Left forelimb (tissue), 1 donor: Measurements from ENCODE around the gene TBX18.
A peak's percentile ranks its signal among the peaks of the same experiment; 100 is the strongest.

Experiments used
- DNase-seq: peaks from one replicate; pipeline ENCODE4 v3.0.0-alpha.2; 2018; ENCODE audit warnings: low spot score

TBX18 gene

GRCh38 chr6:84772428-84773132 lies 8.2 kb upstream of the TBX18 start:
- DNase-seq = peak; percentile 75

- DNase-seq = no peak
These were observed 7.5 kb upstream of the TBX18 start for GRCh38 chr6:84771756-84772356.

DNA sequence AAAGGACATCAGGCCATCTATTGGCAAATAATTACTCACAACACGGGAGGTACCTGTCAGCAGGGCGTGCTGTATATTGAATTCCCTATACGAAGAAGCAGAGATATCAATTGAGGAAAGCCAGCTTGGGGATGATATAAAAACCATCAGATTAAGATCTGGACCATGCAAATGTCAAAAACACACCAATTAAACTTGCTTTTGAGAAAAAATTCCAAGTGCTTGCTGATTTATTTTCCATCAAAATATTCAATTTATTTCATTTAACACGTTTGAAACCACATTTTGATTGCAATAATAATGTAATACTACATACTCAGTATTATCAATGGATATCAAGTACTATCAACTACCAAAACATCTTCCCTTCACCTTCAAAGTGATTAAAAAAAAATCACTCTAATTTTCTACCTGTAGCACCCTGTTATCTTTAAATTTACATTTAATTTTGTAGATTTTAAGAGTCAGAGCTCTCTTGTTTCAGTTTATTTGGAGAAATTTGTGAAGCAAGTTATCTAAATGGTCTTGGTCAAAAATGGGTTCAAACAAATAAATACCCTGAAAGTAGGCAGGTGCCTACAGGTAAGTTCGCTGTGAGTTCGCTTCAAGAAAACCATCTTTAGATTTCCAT lies 6.8 kb upstream of the TBX18 start:
- no peak for DNase-seq

DNA sequence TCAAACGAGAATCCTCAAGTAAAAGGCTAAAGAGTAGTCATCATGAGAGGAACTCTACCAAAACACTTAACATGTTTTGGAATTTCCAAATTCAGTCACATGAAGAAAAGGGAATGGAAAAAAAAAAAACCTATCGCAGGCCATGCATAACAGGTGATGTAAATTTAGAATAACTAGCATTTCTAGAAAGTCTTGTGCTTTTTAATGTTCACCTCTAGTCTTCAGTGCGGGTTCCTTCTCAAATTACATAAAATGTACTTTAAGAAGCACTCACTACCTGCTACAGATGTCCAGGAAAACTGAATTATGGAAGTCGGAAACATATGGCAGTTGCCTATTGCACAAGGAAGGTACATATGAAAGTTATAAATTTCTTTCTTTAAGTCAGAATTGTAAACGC lies 6.1 kb upstream of the TBX18 start:
- DNase-seq = no peak

GRCh38 chr6:84769306-84769705 lies 4.9 kb upstream of the TBX18 start:
- DNase-seq = no peak

DNA sequence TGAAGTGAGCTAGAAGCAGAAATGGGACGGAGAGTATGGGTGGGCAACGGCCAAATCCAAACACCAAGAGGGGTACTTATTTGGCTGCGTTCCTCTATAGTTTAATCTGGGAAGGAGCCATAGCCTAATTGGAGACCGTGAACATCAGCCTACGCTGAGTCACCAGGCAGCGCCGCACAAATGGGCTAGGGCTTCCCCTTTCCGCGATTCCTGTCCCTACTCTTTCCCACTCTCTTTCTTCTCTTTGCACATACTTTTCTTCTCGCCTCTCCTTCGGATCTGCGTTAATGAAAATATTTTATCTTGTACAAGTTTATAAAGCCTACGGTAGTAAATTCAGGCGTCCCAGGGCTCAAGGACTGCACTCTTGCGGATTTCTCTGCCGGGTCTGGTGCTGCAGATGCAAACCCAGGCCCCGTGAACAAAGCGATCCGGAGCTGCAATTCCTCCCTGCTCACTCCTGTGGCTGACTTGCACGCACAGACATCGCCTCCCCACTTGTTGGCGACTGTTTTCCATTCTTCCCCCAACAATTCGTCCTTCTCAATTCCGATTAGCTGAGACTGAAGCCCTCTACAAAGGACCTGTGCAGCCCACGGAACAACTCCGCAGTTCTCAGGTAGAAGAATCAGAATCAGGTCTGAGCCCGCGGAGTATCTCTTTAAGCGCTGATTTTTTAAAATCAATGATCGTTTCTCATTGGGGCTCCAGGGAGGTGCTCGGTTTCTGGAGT lies 4.2 kb upstream of the TBX18 start:
- peak; percentile 77 for DNase-seq

DNA sequence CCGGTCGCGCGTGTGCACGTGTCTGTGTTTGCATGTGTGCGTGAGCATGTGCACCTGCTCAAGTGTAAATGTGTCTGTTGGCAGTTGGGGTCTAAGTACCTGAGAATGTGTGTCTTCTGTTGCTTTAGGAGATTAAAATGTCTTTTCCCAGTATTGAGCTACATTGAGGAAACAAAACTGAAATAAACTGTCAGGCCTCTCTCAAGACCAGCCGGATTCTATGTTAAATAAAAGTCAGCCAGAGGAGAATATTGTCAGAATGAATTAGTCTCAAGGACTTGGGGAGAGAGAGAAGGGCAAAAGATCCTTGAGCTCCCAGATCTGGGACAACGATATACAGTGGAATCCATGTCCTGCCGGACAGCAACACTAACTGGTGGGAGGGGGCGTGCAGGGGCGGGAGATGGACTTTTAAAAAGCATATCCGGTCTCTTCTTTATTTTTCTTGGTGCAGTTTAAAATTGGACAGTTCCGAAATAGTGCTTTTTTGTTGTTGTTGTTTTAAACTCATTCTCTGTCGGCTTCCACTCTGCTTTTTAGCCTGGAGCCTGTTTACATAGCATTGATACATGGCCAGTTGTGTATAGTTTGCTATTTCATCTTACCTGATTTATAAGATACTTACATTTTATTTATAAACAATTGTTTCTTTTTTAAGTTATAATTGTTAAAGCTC lies 3.3 kb upstream of the TBX18 start:
- no peak for DNase-seq

DNA sequence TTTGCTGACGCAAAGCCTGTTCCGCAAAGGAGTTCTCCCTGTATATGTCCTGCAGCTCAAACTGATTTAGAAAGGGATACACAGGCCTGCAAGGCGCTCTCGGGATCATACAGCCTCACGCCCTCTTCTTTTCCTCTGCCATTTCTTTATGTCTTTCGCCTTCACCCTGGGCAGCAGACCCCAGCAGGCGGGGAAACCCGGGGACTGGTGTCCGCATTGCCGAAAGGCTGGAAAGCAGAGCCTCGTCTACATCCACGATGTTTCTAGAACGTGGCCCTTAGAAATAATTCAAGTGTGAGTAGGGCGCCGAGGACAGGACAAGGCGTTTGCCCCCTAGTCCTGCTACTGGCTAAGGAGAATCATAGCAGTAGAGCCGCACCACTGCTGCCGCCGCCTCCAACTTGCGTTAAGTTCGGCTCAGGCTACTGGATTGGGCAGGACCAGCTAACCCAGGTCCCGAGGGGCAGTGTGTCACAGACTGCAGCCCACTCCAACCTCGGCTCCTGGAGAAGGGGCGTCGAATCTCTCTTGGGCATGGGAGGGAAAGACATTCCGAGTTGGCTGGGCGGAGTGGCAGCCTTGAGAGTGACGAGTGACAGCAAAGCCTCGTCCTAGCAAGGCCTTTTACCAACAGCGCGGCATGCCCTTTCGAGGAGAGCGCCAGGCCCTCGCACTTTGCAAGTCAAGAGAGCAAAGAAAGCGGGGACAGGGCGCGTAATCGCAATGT lies 2.6 kb upstream of the TBX18 start:
- no peak for DNase-seq

- DNase-seq = peak; percentile 69
These were observed 1.9 kb upstream of the TBX18 start for GRCh38 chr6:84766118-84766798.

- peak; percentile 68 for DNase-seq
These were observed 489 bp downstream of the TBX18 start for GRCh38 chr6:84763886-84764331.

DNA sequence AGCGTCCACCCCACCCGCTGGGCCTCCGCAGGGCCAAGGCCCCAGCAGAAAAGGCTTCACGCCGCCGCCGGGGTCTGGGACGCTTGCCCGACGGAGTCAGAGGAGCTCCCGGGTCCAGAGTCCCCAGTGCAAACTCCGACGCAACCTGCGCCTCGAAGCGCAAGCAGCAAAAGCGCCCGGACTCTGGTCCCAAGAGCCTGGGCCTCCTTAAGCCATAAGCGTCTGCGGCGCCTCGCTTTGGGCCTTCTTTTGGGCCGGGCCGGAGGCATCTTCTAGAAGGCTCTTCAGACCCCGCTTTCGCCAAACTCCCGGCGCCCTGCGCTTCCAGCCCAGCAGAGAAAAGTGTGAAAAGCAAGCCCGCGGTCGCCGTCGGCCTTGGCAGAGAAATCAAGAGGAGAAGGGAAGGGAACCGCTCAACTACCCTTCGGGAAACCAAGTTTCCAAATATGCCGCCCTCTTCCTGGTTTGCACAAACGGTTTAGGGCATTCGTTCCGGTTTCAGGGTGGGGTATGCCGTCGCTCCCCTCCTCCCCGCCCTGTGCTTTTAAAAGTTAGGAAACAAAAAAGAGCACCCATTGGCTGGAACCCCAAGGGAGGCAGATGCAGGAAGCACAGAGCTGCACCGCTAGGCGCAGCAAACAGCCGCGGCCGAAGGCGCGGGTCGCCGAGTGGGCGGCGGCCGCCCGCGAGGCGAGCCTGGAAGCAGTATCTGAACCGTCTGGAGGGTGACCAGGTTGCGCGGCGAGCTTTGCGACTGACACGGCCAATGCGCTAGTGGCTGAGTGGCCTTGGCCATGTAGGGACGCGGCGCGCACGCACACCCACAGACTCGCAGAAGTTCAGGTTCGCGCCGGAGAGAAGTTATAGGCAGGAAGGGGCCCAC lies 1.2 kb downstream of the TBX18 start:
- peak; percentile 75 for DNase-seq

DNA sequence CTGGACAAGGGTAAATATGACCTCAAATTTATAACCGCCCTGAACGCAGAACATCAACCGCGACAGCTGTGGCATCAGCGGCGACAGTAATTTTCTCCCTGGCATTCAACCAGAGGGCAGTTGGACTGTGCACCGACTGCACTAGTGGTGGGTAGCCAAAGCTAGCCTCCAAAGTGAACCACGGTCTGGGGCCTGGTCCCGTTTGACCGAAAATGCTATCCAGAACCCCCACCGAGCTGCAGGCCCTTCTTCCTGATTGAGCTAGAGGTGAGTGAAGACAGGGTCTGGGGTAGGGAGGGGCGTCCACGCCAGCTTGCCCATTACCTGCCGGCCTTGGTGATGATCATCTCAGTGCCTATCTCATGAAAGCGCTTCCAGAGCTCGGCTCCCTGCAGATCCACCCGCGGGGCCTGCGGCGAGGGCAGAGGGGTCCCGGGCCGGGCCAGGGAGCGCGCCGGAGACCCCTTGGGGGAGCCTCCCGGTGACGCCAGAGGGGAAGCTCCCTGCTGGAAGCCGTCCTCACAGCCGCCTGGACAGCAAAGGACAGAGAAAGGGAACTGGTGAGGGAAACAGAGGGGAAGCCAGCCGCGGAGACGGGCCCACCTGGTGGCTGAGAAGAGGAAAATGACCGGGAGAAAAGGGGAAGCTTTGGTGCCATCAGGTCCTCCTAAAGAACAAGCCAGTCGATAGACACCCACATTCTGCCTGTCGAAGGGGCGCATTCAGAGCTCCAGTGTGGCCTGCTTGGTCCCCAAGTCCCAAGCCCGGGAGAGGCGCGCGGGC lies 2.0 kb downstream of the TBX18 start:
- DNase-seq = peak; percentile 78

DNA sequence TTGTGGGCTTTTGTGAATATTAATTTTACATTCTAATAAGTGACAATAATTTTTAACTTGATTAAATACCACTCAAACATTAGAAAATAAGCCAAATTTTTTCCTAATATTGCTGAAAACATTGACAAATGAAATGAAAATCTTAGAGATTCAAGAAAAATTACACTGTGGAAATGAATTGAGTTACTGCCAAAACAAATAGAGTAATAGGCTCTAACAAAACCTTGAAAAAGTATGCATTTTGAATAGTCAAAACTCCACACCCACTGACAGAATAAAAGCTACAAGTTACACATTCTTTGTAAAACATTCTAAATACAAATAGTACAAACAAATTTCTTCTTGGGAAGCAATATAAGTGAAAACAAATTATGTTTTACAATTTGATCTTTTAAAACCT lies 5.9 kb downstream of the TBX18 start:
- no peak for DNase-seq

DNA sequence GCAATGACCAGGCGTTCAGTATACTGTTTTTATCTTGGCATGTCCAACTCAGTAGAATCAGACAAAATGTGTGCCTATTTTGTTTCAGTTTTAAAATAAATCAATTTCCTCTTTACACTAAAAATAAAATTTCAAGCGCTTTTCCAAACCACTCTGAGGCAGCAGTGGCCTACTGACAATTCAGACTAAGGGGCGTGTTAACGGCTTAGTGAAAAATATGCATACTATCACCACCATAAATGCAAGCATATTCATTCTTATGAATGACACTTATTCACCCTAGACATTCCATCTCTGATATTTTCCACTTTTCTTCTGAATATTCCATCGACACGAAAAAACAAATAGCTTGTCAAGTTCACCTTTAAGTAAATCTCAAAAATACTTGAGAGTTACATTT lies 7.5 kb downstream of the TBX18 start:
- no peak for DNase-seq

GRCh38 chr6:84756466-84756865 lies 7.9 kb downstream of the TBX18 start:
- DNase-seq = no peak

DNA sequence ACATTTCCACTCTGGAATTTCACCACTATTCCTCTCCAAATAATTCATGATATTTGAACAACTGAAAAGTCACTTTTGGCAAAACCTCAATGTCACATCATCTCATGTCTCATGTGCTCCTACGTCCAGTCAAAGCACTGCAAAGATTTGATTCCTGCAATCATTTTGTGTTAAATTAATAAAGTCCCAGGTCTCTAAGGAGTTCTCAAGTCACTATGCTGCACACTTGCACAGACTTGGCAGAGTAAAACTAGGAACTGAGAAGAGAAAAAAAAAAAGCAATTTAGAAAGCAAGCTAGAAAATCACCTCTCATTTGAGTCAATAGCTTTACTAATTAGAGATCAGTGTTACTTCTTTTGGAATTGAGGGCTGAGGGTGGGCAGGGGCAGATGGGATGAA lies 11.2 kb downstream of the TBX18 start:
- DNase-seq = no peak

- no peak for DNase-seq
These were observed 12.1 kb downstream of the TBX18 start for GRCh38 chr6:84752118-84752850.

- no peak for DNase-seq
These were observed 15.2 kb downstream of the TBX18 start for GRCh38 chr6:84749181-84749580.
